Osteoblast (primary cell): ENCODE measurements around the gene BCL11B. TPM values are rescaled to one million over a fixed set of nuclear protein-coding genes. Genes with fewer than 3 reads are reported as not detected.

Experiments
- DNase-seq: peaks from one replicate; pipeline ENCODE4 v3.0.0; 2011; ENCODE audit warnings: low spot score, mixed read lengths; ENCODE audit not compliant: insufficient read length; ENCODE audit errors: missing footprints
- H2AFZ ChIP-seq: 2 replicates; pipeline ENCODE4 v1.6.0; 2011; ENCODE audit warnings: mild to moderate bottlenecking, low read length
- H3K27ac ChIP-seq: 2 replicates; pipeline ENCODE4 v1.5.1; 2011; ENCODE audit warnings: mild to moderate bottlenecking, low read depth, low read length, moderate library complexity
- H3K27me3 ChIP-seq: 2 replicates; pipeline ENCODE4 v1.6.0; 2012; ENCODE audit warnings: mild to moderate bottlenecking, control low read depth, inconsistent platforms, low read length, moderate library complexity; ENCODE audit not compliant: insufficient read depth
- H3K36me3 ChIP-seq: 2 replicates; pipeline ENCODE4 v1.5.1; 2011; ENCODE audit warnings: mild to moderate bottlenecking, low read length, control low read depth, moderate library complexity; ENCODE audit not compliant: insufficient read depth
- H3K4me1 ChIP-seq: 2 replicates; pipeline ENCODE4 v1.5.1; 2011; ENCODE audit warnings: mild to moderate bottlenecking, low read length, control low read depth, moderate library complexity; ENCODE audit not compliant: insufficient read depth
- H3K4me2 ChIP-seq: 2 replicates; pipeline ENCODE4 v1.6.0; 2011; ENCODE audit warnings: mild to moderate bottlenecking, low read length; ENCODE audit not compliant: insufficient read depth
- H3K4me3 ChIP-seq: fragments of 200-600 bp; sonication (generic); 3 replicates; pipeline ENCODE4 v1.5.1; 2012; ENCODE audit warnings: mild to moderate bottlenecking, low read length, inconsistent platforms; ENCODE audit not compliant: insufficient read depth
- H3K79me2 ChIP-seq: 2 replicates; pipeline ENCODE4 v1.6.0; 2012; ENCODE audit warnings: mild to moderate bottlenecking, low read length, control low read depth, inconsistent platforms; ENCODE audit not compliant: insufficient read depth
- H3K9me3 ChIP-seq: 2 replicates; pipeline ENCODE4 v1.5.1; 2011; ENCODE audit warnings: low read depth, low read length, control low read depth
- H4K20me1 ChIP-seq: 2 replicates; pipeline ENCODE4 v1.6.0; 2012; ENCODE audit warnings: mild to moderate bottlenecking, low read length, control low read depth; ENCODE audit not compliant: insufficient read depth
- CTCF ChIP-seq: IDR thresholded peaks from 2 replicates; pipeline ENCODE4 v1.5.1; 2011; ENCODE audit warnings: mild to moderate bottlenecking, low read depth, low read length, moderate library complexity; ENCODE audit errors: extremely low read depth
- total RNA-seq: library from RNA; depleted of rRNA; stranded (reverse); fragments of >200 nt; gene quantifications from 2 replicates; pipeline ENCODE4 v1.2.3, GENCODE V29; 2012

Gene BCL11B
- total RNA-seq, 1 donor: 0.36 TPM

GRCh38 chr14:99246536-99247097, 25.4 kb downstream of the BCL11B start:
- Histone ChIP-seq H3K4me2 (no peak overlapping the region), H3K79me2 (no peaks in the 10 kb centered on the region)

GRCh38 chr14:99245564-99246511, 26.2 kb downstream of the BCL11B start:
- no peaks in the 10 kb centered on the region for H3K36me3 ChIP-seq
- H3K79me2 ChIP-seq: no peaks in the 10 kb centered on the region
- no peak overlapping the region for H2AFZ ChIP-seq
- no peak overlapping the region for H3K27ac ChIP-seq
- no peak overlapping the region for H3K4me2 ChIP-seq
- H3K4me1 ChIP-seq: no peaks in the 10 kb centered on the region
- no peaks in the 10 kb centered on the region for H3K9me3 ChIP-seq
- DNase-seq: no peak
- H4K20me1 ChIP-seq: no peaks in the 10 kb centered on the region
- no peak overlapping the region for H3K4me3 ChIP-seq
- H3K27me3 ChIP-seq: peaks cover 20% of the 10 kb centered on the region
- TF ChIP-seq CTCF: no peak

More at GRCh38 chr14:99246536-99247097, 25.4 kb downstream of the BCL11B start:
- TF ChIP-seq CTCF: no peak
- Histone ChIP-seq H3K9me3 (no peaks in the 10 kb centered on the region), H3K4me3 (no peak overlapping the region), H3K27me3 (peaks cover 20% of the 10 kb centered on the region), H3K36me3 (no peaks in the 10 kb centered on the region), H2AFZ (no peak overlapping the region), H4K20me1 (no peaks in the 10 kb centered on the region), H3K27ac (no peak overlapping the region), H3K4me1 (no peaks in the 10 kb centered on the region)
- no peak for DNase-seq

GRCh38 chr14:99244941-99245563, 26.9 kb downstream of the BCL11B start:
- Histone ChIP-seq H3K27ac (no peak overlapping the region), H3K9me3 (no peaks in the 10 kb centered on the region), H3K79me2 (no peaks in the 10 kb centered on the region), H3K4me1 (no peaks in the 10 kb centered on the region), H3K4me3 (no peak overlapping the region), H2AFZ (no peak overlapping the region), H3K27me3 (peaks cover 20% of the 10 kb centered on the region), H3K36me3 (no peaks in the 10 kb centered on the region), H4K20me1 (no peaks in the 10 kb centered on the region), H3K4me2 (no peak overlapping the region)
- TF ChIP-seq CTCF: no peak
- DNase-seq: no peak
